ENCODE measurements around the gene TXN2.

- peak; percentile 74 for TF ChIP-seq CTCF (IDR thresholded peaks at IDR 0.05)
- TF ChIP-seq ZFX (IDR thresholded peaks at IDR 0.05; ENCODE audit: borderline replicate concordance): no peak
Observed at GRCh38 chr22:36486619-36487384, 5.4 kb upstream of the TXN2 start.
